Embryonic facial prominence (tissue), 1 donor: ENCODE results near the gene HSPB1.
A peak's percentile ranks its signal among the peaks of the same experiment; 100 is the strongest.
"Not testable (repeated sequence)": the region's sequence is repeated elsewhere in the genome, so short reads cannot be mapped to it uniquely, and the experiment has no call there.

Source experiments
- DNase-seq: peaks from one replicate; pipeline ENCODE4 v3.0.0-alpha.2; 2016; ENCODE audit errors: extremely low spot score

HSPB1 gene

DNA sequence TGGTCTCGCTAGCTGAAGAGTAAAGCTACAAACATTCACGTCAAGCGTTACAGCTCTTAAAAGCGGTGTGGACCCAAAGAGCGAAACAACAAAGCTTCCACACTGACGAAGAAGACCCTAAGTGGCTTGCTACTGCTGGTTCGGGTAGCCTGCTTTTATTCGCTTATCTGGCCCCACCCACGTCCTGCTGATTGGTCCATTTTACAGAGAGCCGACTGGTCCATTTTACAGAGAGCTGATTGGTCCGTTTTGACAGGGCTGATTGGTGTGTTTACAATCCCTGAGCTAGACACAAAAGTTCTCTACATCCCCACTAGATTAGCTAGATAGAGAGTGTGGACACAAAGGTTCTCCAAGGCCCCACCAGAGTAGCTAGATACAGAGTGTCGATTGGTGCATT lies 6.4 kb downstream of the HSPB1 start:
- DNase-seq: not testable (repeated sequence)

GRCh38 chr7:76309341-76310101 lies 7.0 kb downstream of the HSPB1 start:
- DNase-seq: not testable (repeated sequence)

DNA sequence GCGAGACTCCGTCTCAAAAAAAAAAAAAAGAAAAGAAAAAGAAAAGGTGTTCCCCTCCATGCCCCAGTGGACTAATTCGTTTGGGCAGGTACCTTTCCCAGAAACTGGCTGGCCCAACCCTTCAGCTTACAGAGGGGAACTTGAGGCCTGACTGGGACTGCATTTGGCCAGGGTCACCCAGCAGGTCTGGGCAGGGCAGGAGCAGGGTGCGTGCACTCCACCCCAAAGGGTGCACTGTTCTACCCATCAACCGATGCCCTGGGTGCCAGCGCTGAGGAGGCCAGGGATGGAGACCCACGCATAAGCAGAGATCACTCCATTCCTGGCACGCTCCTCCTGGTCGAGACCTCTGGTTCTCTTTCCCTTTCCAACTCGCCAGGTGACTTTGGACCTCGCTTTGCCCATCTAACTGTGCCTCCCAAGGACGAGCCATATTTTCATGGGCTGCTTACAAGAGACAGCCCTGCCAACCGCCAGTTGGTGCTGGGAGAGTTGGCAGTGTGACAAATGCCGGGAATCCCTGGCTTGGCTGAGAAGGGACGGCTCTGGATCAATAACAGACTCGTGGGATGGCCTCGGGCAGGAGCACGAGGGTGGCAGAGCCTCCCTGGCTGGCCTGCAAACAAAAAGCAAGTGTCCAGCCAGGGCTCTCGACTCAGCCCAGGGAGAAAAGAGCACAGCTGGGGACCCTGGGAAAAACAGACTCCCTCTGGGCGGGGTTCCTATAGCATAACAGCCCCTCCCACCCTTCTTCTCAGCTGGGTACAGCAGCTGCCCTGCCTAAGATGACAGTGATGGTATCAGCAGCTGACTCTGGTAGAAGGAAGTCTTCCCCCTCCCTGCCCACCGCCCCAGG lies 7.9 kb downstream of the HSPB1 start:
- no peak for DNase-seq

DNA sequence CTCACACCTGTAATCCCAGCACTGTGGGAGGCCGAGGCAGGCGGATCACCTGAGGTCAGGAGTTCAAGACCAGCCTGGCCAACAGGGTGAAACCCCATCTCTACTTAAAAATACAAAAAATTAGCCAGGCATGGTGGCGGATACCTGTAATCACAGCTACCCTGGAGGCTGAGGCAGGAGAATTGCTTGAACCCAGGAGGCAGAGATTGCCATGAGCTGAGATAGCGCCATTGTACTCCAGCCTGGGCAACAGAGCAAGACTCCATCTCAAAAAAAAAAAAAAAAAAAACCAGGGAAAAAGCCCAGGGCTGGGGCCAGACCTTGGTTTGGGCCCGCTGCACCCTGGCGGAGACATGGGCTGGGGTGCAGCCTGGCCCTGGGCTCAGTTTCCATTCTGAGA lies 9.4 kb downstream of the HSPB1 start:
- not testable (repeated sequence) for DNase-seq

DNA sequence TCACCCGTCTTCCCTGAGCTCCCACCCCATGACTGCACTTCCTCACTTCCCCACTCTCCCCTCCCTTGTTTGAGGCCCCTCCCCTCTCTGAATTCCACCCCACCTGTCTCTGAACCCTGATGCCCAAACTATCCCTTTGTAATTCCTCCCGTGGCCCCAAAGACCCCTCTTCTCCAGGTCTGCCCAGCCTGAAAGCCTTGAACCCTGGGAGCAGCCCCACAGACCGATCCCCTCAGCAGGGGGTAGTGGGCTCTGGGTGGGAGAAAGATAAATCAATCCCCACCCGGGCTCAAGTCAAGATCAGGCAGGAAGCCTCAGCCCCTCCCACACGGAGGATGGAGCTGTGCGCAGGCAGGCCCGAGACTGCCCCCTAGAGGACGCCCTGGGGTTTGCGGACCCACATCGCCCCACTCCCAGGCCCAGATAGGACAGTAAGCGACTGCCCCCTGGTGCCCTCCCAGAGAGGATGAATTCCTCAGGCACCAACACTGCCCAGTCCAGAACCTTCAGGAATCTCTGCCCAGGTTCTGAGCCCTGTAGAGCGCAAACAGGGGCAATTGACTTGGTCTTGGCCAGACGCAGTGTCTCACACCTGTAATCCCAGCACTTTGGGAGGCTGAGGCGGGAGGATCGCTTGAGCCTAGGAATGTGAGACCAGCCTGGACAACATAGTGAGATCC lies 11.7 kb downstream of the HSPB1 start:
- peak; percentile 78 for DNase-seq

DNA sequence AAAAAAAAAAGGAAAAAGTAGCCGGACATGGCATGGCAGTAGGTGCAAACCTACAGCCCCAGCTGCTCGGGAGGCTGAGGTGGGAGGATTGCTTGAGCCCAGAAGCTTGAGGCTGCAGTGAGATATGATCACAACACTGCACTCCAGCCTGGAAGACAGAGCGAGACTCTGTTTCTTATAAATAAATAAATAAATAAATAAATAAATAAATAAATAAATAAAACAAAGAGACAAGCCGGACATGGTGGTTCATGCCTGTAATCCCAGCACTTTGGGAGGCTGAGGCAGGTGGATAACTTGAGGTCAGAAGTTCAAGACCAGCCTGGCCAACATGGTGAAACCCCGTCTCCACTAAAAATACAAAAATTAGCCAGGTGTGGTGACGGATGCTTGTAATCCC lies 12.3 kb downstream of the HSPB1 start:
- not testable (repeated sequence) for DNase-seq

DNA sequence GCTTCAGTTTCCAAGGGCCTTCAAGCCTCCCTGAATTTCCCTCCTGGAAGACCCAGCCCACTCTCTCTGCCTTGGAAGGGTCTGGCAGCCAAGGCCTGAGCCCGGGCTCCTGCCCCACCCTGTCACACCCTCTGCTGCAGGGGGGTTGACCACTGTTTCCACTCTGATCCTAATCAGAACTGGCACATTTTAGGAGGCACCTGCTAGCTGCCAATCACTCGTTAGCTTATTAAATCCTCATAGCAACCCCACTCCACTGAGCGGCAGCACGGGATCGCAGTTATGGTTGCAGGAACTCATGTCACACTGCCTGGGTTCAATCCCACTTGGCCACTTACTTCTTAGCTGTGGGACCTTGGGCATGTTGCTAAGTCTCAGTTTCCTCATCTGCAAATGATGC lies 12.9 kb downstream of the HSPB1 start:
- DNase-seq: no peak

DNA sequence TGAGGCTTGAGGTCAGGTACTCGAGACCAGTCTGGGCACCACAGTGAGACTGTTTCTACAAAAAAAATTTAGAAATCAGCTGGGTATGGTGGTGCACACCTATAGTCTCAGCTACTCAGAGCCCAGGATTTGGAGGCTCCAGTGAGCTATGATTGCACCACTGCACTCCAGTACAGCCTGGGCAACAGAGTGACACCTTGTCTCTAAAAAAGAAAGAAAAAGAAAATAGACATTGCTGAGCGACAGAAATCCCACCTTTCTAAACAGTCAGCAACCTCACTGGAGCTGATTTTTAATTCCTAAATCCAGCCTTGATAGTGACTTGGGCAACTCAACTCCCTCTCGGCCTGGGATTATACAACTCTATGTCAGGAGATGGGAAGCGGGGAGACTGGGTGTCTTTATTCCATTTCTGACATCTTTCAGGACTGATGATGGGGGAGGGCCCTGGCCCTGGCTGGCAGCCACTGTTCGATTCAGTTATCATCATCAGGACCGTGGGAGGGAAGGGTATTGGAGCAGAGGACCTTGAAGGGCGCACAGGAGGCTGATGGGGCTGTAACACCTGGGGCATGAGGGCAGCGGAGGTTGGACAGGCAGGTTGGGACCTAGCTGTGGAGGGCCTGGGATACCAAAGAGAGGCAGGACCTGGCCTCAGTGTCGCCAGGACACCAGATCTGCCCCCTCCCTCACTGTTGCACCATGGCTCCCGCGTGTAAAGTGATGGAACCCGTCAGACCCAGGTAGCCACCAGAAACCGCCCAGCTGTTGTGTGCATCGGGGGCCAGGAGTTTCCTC lies 14.7 kb downstream of the HSPB1 start:
- DNase-seq: no peak

GRCh38 chr7:76317782-76318487 lies 15.5 kb downstream of the HSPB1 start:
- peak; percentile 90 for DNase-seq

DNA sequence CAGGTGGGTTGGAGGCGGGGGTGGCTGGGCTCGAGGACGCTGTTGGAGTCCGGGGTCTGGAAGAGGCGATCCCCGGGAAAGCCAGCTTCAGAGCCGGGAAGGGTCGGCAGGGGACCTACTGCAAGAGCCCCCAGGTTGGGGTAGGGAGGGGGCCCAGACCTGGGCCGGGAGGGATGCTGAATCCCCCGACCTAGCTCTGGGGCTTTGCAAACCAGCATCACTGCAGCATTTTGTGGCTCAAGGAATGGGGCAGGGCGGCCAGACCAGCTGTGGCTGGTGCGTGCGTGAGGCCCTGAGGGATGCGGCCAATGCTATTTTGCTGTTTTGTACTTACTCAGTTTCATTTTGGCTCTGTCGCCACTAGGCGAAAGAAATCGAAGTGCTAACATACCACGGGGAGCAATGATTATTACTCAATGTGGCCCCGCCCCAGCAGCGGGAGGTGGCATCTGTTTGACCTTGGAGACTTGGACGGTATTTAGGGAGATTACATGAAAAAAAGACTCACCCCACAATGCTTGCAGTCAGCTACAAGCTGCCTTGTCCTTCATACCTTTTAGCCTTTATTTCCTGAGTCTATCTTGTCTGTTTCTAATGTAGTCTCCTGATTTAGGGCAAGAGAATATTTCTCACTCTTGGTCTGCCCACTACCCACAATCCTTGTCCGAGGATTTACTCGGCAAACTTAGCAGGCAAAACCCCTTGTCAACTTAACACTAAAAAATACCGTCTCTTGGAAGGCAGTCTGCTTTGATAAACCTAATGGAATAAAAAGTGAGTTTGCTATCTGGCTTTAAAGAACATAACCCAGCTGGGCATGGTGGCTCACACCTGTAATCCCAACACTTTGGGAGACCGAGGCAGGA lies 16.2 kb downstream of the HSPB1 start:
- no peak for DNase-seq

DNA sequence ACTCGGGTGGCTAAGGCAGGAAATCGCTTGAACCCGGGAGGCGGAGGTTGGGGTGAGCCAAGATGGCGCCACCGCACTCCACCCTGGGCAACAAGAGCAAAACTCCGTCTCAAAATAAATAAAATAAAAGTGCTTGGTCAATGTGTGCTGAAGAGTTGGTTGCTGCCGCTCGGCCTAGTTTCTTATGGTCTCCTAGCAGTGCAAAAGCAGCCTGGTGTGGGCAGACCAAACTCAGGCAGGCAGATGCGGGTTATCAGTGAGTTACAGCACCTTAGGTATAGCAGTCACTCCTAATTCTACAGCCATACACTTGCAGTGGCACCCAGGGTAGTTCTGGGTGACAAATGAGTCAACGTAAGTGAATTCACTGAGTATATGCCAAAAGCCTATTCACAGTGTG lies 22.6 kb downstream of the HSPB1 start:
- no peak for DNase-seq

DNA sequence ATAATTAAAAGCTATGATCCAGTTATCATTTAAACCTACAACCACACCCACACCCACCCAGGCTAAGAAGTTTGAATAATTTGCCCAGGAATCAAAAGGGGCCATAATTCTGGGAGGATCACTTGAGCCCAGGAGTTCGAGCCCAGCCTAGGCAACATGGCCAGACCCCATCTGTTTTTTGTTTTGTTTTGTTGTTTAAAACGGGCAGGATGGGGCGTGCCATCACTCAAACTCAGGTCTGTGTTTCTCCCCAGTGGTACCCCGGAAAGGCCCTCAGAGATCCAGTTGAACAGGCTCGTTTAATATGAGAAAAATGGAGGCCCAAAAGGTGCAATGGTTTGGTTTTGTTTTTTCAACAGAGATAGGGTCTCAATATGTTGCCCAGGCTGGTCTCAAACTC lies 23.3 kb downstream of the HSPB1 start:
- DNase-seq: no peak

GRCh38 chr7:76326646-76327233 lies 24.3 kb downstream of the HSPB1 start:
- DNase-seq: no peak

DNA sequence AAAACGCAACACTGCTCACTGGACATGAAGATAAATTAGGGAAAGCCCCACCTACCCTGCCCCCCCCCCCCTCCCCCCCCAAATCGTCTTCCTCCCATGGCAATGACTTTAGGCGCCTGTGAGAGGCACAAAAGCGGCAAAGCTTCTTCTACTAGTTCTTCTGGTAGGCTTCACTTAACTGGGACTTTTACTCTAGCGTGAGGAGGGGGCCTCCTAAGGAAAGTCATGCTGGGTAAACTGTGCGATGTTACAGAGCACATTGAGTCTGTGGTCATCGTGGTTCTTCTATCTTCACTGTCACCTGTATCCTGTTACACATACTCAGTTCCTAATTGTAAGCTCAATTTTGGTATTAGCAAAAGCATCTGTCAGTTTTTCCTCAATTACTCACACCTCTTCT lies 25.1 kb downstream of the HSPB1 start:
- DNase-seq: no peak

DNA sequence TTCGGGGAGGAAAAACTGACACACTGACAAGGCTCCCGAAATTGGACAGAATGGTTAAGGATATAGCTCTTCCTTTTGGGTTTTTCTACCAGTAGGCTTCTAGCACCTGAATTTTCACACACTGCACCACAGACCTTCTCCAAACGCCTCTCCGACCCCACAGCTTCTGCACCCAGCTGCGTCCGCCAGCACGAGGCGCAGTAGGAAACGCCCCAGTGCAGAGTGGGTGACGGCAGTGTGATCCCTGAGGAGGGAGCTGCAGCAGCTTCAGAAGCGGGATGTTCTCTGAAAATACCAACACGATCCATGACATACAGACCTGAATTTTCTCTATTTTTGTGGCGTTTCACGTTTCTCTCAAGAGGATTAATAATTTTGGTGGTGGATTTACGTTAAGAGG lies 25.9 kb downstream of the HSPB1 start:
- no peak for DNase-seq

GRCh38 chr7:76329479-76329878 lies 27.0 kb downstream of the HSPB1 start:
- no peak for DNase-seq

DNA sequence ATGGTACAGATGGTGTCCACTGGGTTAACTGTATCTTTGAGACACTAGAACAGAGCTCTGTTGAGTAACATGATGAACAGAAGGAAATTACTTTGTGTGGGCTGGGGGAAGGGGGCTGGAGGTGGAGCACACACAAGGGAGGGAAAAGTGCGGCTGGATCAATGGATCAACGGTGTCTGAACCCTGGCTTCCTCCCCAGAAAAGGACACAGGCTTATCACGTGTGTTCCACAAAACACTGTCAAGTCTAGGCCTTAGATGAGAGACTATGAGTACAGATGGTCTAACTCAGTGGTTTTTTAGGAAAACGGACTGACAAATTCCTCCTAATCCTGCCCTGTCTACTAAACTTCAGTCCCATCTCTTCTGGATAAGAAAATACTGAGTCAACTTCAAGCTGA lies 27.8 kb downstream of the HSPB1 start:
- no peak for DNase-seq

DNA sequence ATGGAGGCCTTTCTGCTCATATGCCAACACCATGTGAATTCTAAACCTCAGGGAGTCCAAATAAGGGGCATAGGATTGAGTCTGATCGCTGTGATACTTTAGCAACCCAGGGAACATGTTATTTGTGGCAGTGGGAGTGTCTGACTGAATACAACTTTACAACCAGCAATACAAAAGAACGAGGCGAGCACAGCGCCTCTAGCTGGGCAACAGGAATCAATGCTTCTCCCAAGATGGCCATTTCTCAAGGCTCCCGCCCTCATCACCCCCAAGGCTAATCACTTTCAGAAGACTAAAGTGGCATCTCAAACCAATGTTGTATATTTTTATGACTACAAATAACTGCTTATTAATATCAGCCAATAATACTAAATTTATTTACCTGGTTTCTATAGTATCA lies 28.2 kb downstream of the HSPB1 start:
- no peak for DNase-seq

GRCh38 chr7:76332078-76332477 lies 29.6 kb downstream of the HSPB1 start:
- DNase-seq: no peak
